ENCODE measurements around the gene EMILIN1.

The EMILIN1 gene

DNA sequence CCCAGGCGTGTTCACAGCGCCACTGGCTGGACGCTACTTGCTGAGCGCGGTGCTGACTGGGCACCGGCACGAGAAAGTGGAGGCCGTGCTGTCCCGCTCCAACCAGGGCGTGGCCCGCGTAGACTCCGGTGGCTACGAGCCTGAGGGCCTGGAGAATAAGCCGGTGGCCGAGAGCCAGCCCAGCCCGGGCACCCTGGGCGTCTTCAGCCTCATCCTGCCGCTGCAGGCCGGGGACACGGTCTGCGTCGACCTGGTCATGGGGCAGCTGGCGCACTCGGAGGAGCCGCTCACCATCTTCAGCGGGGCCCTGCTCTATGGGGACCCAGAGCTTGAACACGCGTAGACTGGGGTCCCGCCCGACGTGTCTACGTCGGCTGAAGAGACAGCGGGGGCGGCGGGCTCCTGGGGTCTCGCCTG is 7.3 kb downstream of the EMILIN1 start:
- TF ChIP-seq CTCF (conservative IDR thresholded peaks at IDR 0.05; ENCODE audit: low read depth, low read length): peak; percentile 57
- peak; percentile 63 for DNase-seq (ENCODE audit: low read depth)

GRCh38 chr2:27086090-27086723 is 7.8 kb downstream of the EMILIN1 start:
- H3K4me3 ChIP-seq (ENCODE audit: low read depth, low read length): peak overlapping the region; percentile 63
- peak; percentile 93 for DNase-seq (ENCODE audit: low read depth)
- peak; percentile 56 for TF ChIP-seq CTCF (conservative IDR thresholded peaks at IDR 0.05; ENCODE audit: low read depth, low read length)

More for the DNA sequence above, 7.3 kb downstream of the EMILIN1 start:
- H3K4me3 ChIP-seq (ENCODE audit: low read depth, low read length): peak overlapping the region; percentile 63

- no peak for TF ChIP-seq CTCF (conservative IDR thresholded peaks at IDR 0.05; ENCODE audit: low read depth, low read length)
- no peak for DNase-seq (ENCODE audit: low read depth)
- peak within 1 kb of the TSS; percentile 63 for H3K4me3 ChIP-seq (ENCODE audit: low read depth, low read length)
These were observed 8.5 kb downstream of the EMILIN1 start, which contains the start of gene KHK for GRCh38 chr2:27086724-27087593. Gene KHK, plus strand, starts transcription at chr2:27086772. Its CDS starts 488 bp downstream, at chr2:27087260.

DNA sequence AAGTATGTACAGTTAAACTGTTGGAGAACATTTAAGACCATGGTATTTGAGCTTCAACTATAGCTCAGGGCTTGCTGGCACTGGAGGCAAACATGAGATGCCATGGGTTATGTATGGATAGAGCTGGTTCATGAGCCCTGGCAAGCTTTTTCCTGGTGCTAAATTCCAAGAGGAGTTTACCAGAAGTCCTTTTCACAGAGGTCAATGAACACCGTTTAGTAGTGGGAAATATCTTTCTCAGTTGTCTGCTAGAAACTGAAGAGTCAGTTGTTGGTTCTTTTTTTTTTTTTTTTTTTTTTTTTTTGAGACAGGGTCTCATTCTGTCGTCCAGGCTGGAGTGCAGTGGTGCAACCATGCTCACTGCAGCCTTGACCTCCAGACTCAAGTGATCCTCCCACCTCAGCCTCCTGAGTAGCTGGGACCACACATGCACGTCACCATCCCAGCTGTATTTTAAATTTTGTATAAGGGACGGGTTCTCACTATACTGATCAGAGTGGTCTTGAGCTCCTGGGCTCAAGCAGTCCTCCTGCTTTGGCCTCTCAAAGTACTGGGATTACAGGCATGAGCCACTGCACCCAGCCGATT is 9.5 kb downstream of the EMILIN1 start:
- no peak for DNase-seq (ENCODE audit: low read depth)
- no peak for TF ChIP-seq CTCF (conservative IDR thresholded peaks at IDR 0.05; ENCODE audit: low read depth, low read length)
- no peak overlapping the region for H3K4me3 ChIP-seq (ENCODE audit: low read depth, low read length)

DNA sequence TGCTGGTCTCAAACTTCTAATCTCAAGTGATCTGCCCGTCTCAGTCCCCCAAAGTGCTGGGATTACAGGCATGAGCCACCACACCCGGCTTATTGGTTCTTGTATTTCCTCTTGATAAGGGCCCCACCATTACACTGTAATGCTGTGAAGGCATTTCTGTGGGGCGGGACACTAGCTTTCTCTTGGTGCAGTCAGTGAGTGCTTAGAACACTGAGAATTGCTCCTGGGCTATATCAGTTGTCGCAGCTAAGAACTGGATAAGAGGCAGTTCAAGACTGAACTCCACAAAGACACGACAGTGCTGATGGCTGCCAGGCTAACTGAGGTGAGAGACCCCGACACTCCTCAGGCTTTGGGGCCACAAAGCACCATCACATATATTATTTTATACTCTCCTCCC is 10.2 kb downstream of the EMILIN1 start:
- no peak for TF ChIP-seq CTCF (conservative IDR thresholded peaks at IDR 0.05; ENCODE audit: low read depth, low read length)
- DNase-seq (ENCODE audit: low read depth): no peak
- no peak overlapping the region for H3K4me3 ChIP-seq (ENCODE audit: low read depth, low read length)

GRCh38 chr2:27089111-27089954 is 10.9 kb downstream of the EMILIN1 start:
- no peak for TF ChIP-seq CTCF (conservative IDR thresholded peaks at IDR 0.05; ENCODE audit: low read depth, low read length)

More at GRCh38 chr2:27089111-27089954, 10.9 kb downstream of the EMILIN1 start:
- no peak for DNase-seq (ENCODE audit: low read depth)
- no peak overlapping the region for H3K4me3 ChIP-seq (ENCODE audit: low read depth, low read length)

Data from choroid plexus epithelial cell (primary cell).